Measurements from ENCODE around the gene GEMIN4. TPM values are rescaled to one million over a fixed set of nuclear protein-coding genes. Genes with fewer than 3 reads are reported as not detected.

The GEMIN4 gene
- total RNA-seq: 10 to 100 TPM; 11.2 to 21.9 (median 14.8) TPM
- 10 to 100 TPM in 2 of 3 donors, 1 to 10 TPM in 1; 7.2 to 12.6 (median 11.4) TPM for polyA plus RNA-seq
- long read RNA-seq, donor 1, full-length matches to known transcripts: 23 of 23 reads
- long read RNA-seq, donor 1, partial matches to known transcripts: 0 of 23 reads
- long read RNA-seq, donor 1, other reads (novel, unspliced or antisense): 0 of 23 reads
- long read RNA-seq, donor 2, full-length matches to known transcripts: 34 of 34 reads
- long read RNA-seq, donor 2, partial matches to known transcripts: 0 of 34 reads
- long read RNA-seq, donor 2, other reads (novel, unspliced or antisense): 0 of 34 reads

DNA sequence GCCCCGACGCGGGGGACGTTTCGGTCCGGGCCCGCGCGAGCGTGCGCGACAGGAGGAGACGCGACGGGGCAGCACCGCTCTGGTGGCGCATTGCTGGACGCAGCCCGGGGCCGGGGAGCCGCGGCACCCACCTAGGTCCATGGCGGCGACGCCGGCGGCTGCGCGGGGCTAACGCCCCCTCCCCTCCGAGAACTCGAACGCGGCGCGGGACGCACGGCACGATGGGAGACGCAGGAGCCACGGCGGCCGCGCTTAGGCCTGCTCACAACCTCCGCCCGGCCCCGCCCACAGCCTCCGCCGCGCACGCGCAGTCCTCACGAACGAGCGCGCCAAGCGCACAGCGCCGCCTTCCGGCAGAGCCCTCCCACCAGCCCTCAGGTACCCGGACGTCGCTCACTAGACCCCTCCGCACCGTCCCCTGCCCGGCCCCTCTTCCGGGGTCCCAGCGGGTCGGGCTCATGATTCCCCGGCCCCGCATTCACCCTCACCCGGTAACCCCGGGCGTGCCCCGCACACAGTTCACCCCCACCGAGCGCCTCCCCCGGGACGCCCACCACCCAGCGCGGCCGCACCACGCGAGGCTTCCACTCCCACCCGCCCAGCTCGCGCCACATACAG is at the start of gene GEMIN4:
Gene GEMIN4, minus strand, starts transcription at position 263 of the 618 bp plus-strand sequence. Its CDS starts 122 bp downstream, at position 141.
- Histone ChIP-seq H3K4me3 (peak within 1 kb of the TSS; percentile 80), H3K36me3 (ENCODE audit: insufficient read depth in 1 of 2, low read depth in 1 of 2) (peaks cover 3 to 22% of the 10 kb centered on the region in 2 donors), H3K9me3 (no peaks in the 10 kb centered on the region), H3K4me1 (peaks cover 7% of the 10 kb centered on the region), H3K27me3 (ENCODE audit: insufficient read depth in 3 of 3, low read length in 2 of 3) (no peaks in the 10 kb centered on the region), H3K27ac (peak within 1 kb of the TSS; percentile 77)
- DNase-seq (peak; percentile 92 to 96), ATAC-seq (peak; percentile 94 to 97 (median 96))
- 1% methylated on average over 24 to 87 of the region's 87 CpGs for WGBS, 3 donors
- TF ChIP-seq, protein P1, sequence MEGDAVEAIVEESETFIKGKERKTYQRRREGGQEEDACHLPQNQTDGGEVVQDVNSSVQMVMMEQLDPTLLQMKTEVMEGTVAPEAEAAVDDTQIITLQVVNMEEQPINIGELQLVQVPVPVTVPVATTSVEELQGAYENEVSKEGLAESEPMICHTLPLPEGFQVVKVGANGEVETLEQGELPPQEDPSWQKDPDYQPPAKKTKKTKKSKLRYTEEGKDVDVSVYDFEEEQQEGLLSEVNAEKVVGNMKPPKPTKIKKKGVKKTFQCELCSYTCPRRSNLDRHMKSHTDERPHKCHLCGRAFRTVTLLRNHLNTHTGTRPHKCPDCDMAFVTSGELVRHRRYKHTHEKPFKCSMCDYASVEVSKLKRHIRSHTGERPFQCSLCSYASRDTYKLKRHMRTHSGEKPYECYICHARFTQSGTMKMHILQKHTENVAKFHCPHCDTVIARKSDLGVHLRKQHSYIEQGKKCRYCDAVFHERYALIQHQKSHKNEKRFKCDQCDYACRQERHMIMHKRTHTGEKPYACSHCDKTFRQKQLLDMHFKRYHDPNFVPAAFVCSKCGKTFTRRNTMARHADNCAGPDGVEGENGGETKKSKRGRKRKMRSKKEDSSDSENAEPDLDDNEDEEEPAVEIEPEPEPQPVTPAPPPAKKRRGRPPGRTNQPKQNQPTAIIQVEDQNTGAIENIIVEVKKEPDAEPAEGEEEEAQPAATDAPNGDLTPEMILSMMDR (IDR thresholded peaks at IDR 0.05): peak; percentile 94
- intact Hi-C loops (cut with DNase I): no loop called here

DNA sequence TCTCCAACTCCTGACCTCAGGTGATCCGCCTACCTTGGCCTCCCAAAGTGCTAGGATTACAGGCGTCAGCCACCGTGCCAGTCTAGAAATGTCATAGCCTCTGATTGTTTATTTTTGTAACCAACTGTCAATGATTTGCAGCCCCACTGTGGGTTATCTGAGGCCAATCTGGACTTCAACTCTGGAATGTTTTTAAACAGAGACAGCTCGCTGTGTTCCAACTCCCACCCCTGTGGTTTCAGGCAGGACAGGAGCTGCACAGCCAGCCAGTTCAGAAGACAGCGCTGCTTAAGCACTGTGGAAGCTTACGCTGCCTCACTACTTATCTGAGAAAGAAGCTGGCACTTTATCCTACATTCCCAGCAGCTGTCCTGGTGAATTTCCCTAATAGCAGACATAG is 49.6 kb upstream of the GEMIN4 start:
- Histone ChIP-seq H3K9me3 (no peaks in the 10 kb centered on the region), H3K36me3 (ENCODE audit: insufficient read depth in 1 of 2, low read depth in 1 of 2) (peaks cover 0 to 27% of the 10 kb centered on the region in 2 donors), H3K4me1 (peaks cover 37% of the 10 kb centered on the region), H3K4me3 (no peak overlapping the region), H3K27me3 (ENCODE audit: insufficient read depth in 3 of 3, low read length in 2 of 3) (no peaks in the 10 kb centered on the region), H3K27ac (peak overlapping the region; percentile 46)
- peak in 1 of 2 donors; percentile 50 for DNase-seq
- ATAC-seq: peak; percentile 69 to 78 (median 74)
- WGBS, 3 donors: 19 to 30% (median 20%) methylated on average over 6 of the region's 6 CpGs
- intact Hi-C loops (cut with DNase I): loop anchor here in 1 of 2 donors (5.0 kb wide), 1 partner anchor 76 kb away; no protein-coding TSS in a partner anchor
- TF ChIP-seq, protein P1 (IDR thresholded peaks at IDR 0.05): no peak

- Histone ChIP-seq H3K4me1 (peaks cover 37% of the 10 kb centered on the region), H3K4me3 (no peak overlapping the region), H3K27me3 (ENCODE audit: insufficient read depth in 3 of 3, low read length in 2 of 3) (no peaks in the 10 kb centered on the region), H3K36me3 (ENCODE audit: insufficient read depth in 1 of 2, low read depth in 1 of 2) (peaks cover 0 to 32% of the 10 kb centered on the region in 2 donors), H3K27ac (no peak overlapping the region), H3K9me3 (no peaks in the 10 kb centered on the region)
- TF ChIP-seq, protein P1 (IDR thresholded peaks at IDR 0.05): no peak
- intact Hi-C loops (cut with DNase I): loop anchor here in 1 of 2 donors (5.0 kb wide), 1 partner anchor 77 kb away; no protein-coding TSS in a partner anchor
- ATAC-seq (no peak), DNase-seq (peak in 1 of 2 donors; percentile 46)
- 92 to 95% (median 93%) methylated on average over 38 to 39 of the region's 39 CpGs for WGBS, 3 donors
These were observed 48.6 kb upstream of the GEMIN4 start for GRCh38 chr17:800446-801242.

- intact Hi-C loops (cut with DNase I): loop anchor here (5.0 to 10.0 kb wide), 3 partner anchors 48 to 258 kb away; no protein-coding TSS in a partner anchor
- no peaks in the 10 kb centered on the region for H3K9me3 ChIP-seq
- H3K27ac ChIP-seq: peak overlapping the region; percentile 36
- 35 to 50% (median 45%) methylated on average over 11 of the region's 11 CpGs for WGBS, 3 donors
- peak in 1 of 4 donors; percentile 30 for ATAC-seq
- peak in 1 of 2 donors; percentile 36 for DNase-seq
- no peak overlapping the region for H3K4me3 ChIP-seq
- H3K27me3 ChIP-seq (ENCODE audit: insufficient read depth in 3 of 3, low read length in 2 of 3): no peaks in the 10 kb centered on the region
- TF ChIP-seq, protein P1 (IDR thresholded peaks at IDR 0.05): no peak
- H3K4me1 ChIP-seq: peaks cover 49% of the 10 kb centered on the region
- peaks cover 0 to 28% of the 10 kb centered on the region in 2 donors for H3K36me3 ChIP-seq (ENCODE audit: insufficient read depth in 1 of 2, low read depth in 1 of 2)
These were observed 47.2 kb upstream of the GEMIN4 start for GRCh38 chr17:799261-799660.

Measured in psoas muscle (tissue), 8 donors.